GM18909 (cell line): Measurements from ENCODE around the gene XPNPEP1.
A peak's percentile ranks its signal among the peaks of the same experiment; 100 is the strongest.

Experiments used
- ATAC-seq: cut with Tn5 transposase; IDR thresholded peaks from one replicate; pipeline ENCODE4 v1.9.1; 2021; ENCODE audit warnings: mild to moderate bottlenecking; ENCODE audit not compliant: unreplicated experiment, poor library complexity

Gene XPNPEP1

DNA sequence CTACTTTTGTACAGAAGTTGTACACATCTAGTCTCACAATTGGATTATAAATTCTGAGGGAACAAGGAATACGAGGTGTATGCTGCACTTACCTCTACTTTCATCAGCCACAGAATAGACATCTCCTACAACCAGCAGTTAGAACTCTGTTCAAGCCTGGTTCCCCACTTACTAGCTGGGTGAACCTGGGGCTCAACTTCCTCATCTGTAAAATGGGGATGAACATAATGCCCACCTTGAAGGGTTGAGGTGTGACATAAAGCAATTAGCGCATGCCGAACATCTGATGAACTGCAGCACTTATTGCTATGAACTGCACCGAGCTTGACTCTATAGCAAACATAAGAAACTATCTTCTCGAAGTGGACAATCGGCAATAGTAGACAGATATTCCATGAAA is 25.3 kb downstream of the XPNPEP1 start:
- no peak for ATAC-seq

DNA sequence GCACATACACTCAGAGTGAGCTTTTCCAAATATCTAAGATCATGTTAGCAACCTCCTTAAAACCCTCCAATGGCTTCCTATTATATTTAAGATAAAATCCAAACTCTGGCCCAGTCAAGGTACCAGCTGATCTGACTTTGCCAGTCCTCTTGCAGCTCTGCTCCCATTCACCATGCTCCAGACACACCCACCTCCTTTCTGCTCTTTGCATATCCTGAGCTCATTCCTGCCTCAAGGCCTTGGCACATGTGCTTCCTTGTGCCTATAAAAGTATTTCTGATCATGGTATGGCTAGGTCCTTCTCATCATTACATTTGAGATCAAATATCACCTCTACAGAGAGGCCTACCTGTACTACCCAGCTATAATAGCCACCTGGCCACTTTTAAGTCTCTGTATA is 27.5 kb downstream of the XPNPEP1 start:
- ATAC-seq: no peak

DNA sequence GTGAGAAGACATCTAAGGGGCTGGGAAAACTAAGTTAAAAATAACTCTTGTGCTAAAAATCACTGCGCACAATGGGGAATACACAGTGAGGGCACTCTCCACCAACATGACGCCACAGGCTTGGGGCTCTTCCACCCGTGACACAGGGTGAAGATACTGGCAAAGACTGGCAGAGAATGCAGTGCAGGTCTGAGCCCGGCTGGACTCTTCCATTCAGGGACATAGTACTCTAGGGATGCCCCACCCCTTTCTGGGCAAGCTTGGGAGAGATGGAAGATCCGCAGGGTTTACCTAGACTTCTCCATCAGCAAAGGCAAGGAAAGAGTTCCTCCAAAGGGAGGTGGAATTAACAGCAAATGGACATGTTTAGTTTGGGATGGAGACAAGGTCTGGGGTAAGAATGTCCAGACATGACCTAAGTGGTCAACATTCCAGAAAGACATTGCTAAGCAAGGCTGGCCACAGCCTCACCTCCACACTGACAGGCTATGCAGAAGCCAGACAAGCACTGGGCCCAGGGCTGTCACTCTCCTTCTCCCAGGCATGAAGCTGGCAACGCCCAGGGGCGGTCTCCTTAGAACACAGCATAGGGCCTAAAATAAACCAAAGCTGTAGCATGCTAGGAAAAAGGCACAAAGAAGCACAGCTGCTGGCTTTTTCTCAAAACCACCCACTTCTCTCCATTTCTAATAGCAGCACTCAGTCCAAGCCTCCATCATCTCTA is 28.1 kb downstream of the XPNPEP1 start:
- no peak for ATAC-seq

DNA sequence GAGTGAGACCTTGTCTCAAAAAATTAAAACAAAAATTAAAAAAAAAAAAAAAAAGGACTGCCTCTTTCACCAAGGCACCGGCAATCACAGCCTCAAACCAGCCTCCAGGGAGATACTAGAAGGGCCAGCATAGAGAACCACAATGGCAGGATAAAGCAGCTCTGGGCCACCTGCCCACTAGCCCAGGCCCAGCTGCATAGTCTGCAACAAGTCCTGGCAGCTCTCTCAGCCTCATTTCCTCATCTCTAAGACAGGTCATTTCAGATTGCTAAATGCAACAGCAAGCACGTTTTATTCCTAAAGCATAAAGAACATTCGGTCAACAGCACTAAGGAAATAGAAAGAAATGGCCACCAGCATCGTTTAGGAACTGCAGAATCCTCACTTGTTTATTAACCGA is 28.8 kb downstream of the XPNPEP1 start:
- peak; percentile 63 for ATAC-seq

GRCh38 chr10:109893386-109893785 is 29.9 kb downstream of the XPNPEP1 start:
- no peak for ATAC-seq

DNA sequence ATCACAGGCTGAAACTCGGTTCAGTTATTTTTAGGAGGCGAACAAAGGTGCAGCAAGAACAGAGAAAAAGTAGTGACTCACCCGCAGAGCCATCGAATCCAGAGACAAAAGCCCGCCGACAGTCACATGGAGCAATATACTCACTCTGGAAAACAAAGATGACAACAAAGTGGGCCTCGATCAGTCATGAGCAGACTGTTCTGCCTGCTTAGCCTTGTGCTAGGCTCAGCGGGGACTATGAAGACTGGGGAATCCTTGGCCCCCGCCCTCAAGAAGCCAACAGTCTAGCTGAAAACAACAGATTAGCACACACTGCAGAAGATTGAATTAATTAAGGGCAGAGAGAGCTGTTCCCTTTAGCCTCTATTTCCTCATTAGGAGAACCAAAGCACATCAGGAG is 30.4 kb downstream of the XPNPEP1 start:
- ATAC-seq: no peak

- ATAC-seq: no peak
Observed at GRCh38 chr10:109892117-109892516, 31.2 kb downstream of the XPNPEP1 start.

DNA sequence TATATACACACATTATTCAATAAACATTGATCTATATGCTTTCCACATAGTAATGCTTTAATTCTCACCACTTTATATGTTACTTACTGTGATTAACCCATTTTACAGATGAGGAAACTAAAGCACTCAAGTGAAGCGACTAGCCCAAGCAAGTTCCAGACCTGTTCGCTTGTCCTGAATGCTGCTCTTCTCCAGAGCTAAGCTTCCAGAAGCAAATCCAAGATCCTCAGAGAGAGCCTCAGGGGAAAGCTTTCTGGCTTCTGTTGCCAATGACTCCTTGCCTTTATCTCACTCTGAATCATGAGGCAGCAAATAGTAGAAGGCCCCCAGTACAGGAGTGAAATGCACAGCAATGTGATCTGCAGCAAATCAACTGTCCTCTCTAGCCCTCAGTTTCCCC is 32.2 kb downstream of the XPNPEP1 start:
- no peak for ATAC-seq

- no peak for ATAC-seq
Observed at GRCh38 chr10:109889867-109890266, 33.4 kb downstream of the XPNPEP1 start.

DNA sequence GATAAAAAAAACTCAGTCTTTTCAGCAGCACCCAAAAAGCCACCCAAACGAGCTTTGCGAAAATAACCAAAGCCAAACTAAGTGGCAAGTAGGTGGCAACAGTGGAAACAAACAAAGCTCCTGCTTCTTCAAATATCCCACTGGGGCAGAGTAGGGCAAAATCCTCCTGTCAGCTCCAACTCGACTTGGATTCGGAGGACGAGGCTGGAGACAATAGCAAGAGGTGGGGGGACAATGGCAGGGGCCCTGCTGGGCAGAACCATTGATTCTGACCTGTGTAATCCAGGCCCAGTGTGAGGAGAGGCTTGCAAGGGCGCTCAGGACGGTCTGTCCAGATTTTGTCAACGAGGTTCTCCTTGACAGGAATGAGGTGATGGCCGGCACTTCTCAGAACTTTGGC is 35.5 kb downstream of the XPNPEP1 start:
- ATAC-seq: no peak

GRCh38 chr10:109887243-109887642 is 36.1 kb downstream of the XPNPEP1 start:
- ATAC-seq: no peak

- ATAC-seq: no peak
Observed at GRCh38 chr10:109886781-109887140, 36.5 kb downstream of the XPNPEP1 start.

DNA sequence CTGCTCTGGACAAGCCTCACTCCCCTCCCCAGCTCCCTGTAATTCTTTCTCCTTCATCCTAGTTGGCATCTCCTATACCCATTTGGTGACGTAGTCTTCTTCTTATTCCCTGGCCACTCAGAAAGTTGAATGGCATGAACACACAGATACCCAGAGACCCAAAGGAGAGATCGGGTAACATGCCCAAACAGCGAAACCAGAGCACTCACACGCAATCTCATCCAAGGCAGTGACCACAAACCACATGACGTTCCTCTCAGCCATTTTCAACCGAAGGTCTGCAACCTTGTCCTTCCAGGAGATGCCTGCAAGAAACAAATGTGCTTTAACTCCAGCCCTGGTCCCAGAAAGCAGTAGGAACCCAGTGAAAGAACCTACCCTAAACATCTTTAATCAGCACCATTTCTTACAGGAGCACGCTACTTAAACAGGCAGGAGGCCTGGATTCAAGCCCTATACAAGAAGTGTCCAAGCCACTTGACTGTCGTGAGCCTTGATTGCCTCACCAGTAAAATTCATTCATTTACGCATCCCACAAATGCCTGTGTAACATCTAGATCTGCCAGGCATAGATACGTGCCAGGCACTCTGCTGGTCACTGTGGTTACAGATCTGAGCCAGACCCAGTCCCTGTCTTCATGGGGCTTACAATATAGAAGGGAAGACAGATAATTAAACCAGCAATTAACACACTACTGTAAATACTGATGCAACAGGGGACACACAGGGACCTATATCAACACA is 37.1 kb downstream of the XPNPEP1 start:
- no peak for ATAC-seq

GRCh38 chr10:109883859-109884771 is 39.2 kb downstream of the XPNPEP1 start:
- ATAC-seq: peak; percentile 71

GRCh38 chr10:109882251-109883057 is 40.9 kb downstream of the XPNPEP1 start:
- ATAC-seq: no peak

GRCh38 chr10:109881769-109882057 is 41.6 kb downstream of the XPNPEP1 start:
- no peak for ATAC-seq

DNA sequence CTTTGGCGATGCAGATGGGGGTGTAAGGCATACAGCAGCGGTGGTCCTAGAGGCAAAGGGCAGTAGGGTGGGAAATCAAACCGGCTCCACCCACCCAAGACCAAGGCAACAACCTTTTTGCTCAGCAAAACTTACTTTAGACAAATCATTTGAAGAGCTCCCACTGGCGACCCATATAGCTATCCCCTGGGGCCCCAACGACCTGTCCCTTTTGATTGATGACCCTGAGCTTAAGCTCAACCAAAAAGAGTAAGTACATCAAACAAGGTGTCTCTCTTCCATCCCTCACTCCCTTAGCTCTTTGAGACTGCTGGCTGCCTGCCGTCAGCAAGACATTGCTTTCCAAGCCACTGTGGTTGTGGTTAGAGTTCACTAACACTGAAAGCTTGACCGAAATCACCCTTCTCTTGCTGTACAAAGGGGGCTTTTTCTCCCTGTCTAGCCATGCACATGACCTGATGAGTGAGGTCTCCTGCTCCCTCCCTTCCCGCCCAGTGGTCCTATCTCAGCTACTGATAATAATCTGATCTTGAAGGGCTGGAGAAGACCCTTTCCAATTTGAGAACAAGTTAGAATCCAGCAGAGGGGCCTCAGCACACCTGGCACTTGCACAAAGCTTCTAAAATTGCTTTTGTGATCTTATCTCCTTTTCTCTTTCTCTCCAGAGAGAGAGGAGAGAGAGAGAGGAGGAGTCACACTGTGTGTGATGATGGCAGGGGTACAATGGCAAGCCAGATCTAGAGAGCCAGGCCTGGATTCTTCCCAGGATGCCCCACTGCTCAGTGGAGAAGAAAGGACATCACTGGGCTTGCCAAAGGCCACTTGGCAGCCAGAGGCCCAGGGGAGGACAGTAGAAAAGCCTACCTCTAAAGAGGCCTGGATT is 42.2 kb downstream of the XPNPEP1 start:
- peak; percentile 63 for ATAC-seq

DNA sequence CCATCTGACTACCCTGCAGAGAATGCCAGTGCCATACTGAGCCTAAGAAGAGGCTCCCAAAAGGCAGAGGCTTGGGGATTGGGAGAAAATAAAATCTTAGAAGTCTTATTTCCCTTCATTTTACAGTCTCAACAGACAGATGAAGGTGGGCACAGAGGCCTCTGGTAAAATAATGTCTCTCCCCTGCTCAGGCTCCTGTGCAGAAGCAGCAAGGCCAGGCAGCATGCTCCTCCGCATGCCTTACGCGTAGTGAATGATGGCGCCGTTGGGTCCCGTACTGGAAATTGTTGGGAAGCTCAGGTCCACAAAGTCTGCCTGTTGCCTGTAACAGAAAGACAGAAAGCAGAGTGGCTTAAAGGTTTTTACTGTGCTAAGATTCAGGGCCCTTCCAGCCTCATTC is 45.8 kb downstream of the XPNPEP1 start:
- no peak for ATAC-seq
